Muscle layer of duodenum (tissue), 2 donors: Measurements from ENCODE around the gene PARVG.
A peak's percentile ranks its signal among the peaks of the same experiment; 100 is the strongest.

Experiments used
- H3K27ac ChIP-seq: one replicate; pipeline ENCODE4 v1.7.0; 2013; ENCODE audit warnings: mild to moderate bottlenecking, low read length
- H3K27me3 ChIP-seq: one replicate; pipeline ENCODE4 v1.7.0; 2013; ENCODE audit warnings: low read depth, mild to moderate bottlenecking, control low read depth, low read length
- H3K36me3 ChIP-seq, 2 donors: one replicate each; pipeline ENCODE4 v1.7.0; 2013; ENCODE audit warnings: low read length in 2 of 2, control low read depth in 1 of 2, mild to moderate bottlenecking in 1 of 2; ENCODE audit not compliant: insufficient read depth in 2 of 2, control insufficient read depth in 1 of 2
- H3K4me1 ChIP-seq, 2 donors: one replicate each; pipeline ENCODE4 v1.7.0; 2013; ENCODE audit warnings: low read length in 2 of 2, mild to moderate bottlenecking in 2 of 2, control low read depth in 1 of 2, moderate library complexity in 1 of 2; ENCODE audit not compliant: insufficient read depth in 2 of 2, control insufficient read depth in 1 of 2
- H3K4me3 ChIP-seq, 2 donors: one replicate each; pipeline ENCODE4 v1.7.0; 2013; ENCODE audit warnings: low read length in 2 of 2, low read depth in 1 of 2, mild to moderate bottlenecking in 1 of 2
- H3K9me3 ChIP-seq, 2 donors: one replicate each; pipeline ENCODE4 v1.7.0; 2013; ENCODE audit warnings: low read length in 2 of 2, control low read depth in 1 of 2, mild to moderate bottlenecking in 1 of 2; ENCODE audit not compliant: control insufficient read depth in 1 of 2
- donor health status: healthy.

The PARVG gene

DNA sequence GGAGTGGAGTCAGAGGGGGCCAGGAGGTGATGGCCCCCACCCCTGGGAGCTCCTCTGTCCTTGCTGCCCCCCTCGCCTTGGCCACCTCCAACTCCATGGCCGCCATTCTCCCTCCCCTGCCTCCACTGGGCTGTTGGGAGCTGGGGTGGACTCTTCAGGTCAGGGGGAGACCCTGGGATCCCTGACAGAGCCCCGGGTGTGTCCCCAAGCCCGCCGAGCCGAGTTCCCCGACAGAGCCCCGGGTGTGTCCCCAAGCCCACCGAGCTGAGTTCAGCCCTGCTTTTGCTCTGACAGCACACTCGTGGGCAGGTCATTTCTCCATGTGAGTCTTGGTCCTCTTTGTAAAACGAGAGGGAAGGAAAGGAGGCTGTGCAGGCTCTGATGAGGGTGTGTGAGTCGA lies 13.2 kb upstream of the PARVG start:
- H3K4me3 ChIP-seq, result no peak overlapping the region
- no peaks in the 10 kb centered on the region for H3K36me3 ChIP-seq
- H3K27me3 ChIP-seq, result no peaks in the 10 kb centered on the region
- H3K27ac ChIP-seq, result no peak overlapping the region
- H3K9me3 ChIP-seq, result no peaks in the 10 kb centered on the region
- H3K4me1 ChIP-seq, result no peaks in the 10 kb centered on the region

DNA sequence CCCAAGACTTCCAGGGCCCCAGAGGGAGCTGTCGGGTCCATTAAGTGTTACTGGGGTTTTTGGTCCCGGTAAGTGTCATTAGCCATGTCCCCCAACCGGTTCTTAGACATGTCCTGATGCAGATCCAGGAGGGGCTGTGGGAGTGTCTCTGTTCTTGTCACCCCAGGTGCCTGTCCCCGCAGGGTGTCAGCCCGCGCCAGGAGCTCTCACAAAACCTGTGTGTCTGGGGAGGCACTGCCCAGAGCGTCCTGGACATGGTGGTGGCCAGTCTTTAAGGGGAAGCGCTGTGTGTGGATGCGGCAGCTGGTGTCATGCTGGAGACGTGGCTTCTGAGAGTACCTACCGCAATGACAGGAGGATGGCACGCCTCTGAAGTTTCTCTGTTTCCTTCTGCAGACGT lies 12.5 kb upstream of the PARVG start:
- Histone ChIP-seq H3K4me1 (no peaks in the 10 kb centered on the region), H3K27ac (no peak overlapping the region), H3K9me3 (no peaks in the 10 kb centered on the region), H3K27me3 (no peaks in the 10 kb centered on the region), H3K36me3 (no peaks in the 10 kb centered on the region), H3K4me3 (no peak overlapping the region)

DNA sequence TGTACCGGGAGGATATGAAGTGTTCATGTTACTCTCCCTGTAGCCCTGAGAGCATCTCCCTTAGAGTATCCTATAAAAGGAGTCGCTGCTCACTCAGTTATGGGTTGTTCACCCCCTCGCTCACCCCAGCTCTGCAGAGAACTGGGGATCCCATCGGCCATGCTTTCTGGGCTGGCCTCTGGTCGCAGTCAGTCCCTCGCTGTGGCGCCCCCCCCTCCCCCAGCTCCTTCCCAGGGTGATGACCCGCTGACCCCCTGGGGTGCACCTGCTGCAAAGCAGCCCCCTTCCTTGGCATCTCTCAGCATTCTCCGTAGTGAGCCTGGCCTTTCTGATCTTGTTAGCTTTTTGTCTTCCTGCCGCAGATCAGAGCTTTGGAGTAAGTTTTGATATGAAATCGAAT lies 10.3 kb upstream of the PARVG start:
- Histone ChIP-seq H3K4me1 (no peaks in the 10 kb centered on the region), H3K27me3 (no peaks in the 10 kb centered on the region), H3K27ac (no peak overlapping the region), H3K36me3 (no peaks in the 10 kb centered on the region), H3K9me3 (no peaks in the 10 kb centered on the region), H3K4me3 (no peak overlapping the region)

DNA sequence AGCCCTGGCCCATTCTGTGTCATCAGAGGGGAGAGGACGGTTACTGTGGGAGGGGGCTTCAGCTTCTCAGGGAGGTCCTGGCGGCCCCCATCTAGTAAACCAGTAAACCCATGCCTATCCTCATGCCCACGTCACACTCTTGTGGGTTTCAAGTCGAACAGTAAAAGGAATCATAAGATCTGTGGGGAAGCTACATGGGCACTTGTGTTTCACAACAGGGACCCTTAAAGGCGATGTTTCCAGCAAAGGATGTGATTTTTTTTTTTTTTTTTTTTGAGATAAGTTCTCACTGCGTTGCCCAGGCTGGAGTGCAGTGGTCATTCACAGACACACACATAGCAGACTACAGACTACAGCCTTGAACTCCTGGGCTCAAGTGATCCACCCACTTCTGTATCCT lies 9.2 kb upstream of the PARVG start:
- H3K36me3 ChIP-seq, result no peaks in the 10 kb centered on the region
- no peak overlapping the region for H3K4me3 ChIP-seq
- H3K4me1 ChIP-seq, result no peaks in the 10 kb centered on the region
- no peaks in the 10 kb centered on the region for H3K9me3 ChIP-seq
- H3K27me3 ChIP-seq, result no peaks in the 10 kb centered on the region
- H3K27ac ChIP-seq, result no peak overlapping the region

DNA sequence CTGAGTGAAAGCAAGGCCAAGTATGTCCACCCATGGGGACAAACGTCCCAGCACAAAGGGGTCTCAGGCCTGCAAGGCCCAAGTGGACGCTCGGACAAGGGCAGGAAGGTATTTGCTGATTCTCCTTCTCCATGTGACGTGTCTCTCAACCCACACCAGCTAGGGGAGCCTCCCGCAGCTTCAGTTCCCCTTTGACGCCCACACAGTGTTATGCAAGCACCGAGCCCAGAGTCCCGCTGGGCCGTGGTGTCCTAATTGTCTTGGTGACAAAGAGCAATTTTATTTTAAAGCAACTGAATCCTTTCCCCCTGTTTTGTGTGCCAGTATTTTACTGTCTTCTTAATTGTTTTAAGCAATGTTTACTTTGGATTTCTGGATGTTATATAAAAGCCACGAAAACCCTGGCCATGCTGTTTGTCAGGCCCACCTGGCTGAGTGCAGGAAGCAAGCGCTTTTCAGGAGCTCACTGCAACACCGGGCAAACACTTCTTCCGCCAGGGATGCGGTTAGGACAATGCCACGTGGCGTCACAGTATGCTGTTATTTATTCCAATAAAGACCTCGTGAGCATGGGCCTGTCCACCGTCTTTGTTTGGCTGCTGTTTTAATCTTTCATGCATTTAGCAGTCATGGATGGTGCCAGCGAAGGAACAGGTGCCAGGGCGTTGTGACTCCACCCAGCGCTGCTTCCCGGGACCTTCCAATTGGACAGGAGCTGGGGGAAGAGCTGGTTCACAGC lies 8.2 kb upstream of the PARVG start:
- Histone ChIP-seq H3K27ac (no peak overlapping the region), H3K27me3 (no peaks in the 10 kb centered on the region), H3K4me1 (no peaks in the 10 kb centered on the region), H3K36me3 (no peaks in the 10 kb centered on the region), H3K4me3 (no peak overlapping the region), H3K9me3 (no peaks in the 10 kb centered on the region)

DNA sequence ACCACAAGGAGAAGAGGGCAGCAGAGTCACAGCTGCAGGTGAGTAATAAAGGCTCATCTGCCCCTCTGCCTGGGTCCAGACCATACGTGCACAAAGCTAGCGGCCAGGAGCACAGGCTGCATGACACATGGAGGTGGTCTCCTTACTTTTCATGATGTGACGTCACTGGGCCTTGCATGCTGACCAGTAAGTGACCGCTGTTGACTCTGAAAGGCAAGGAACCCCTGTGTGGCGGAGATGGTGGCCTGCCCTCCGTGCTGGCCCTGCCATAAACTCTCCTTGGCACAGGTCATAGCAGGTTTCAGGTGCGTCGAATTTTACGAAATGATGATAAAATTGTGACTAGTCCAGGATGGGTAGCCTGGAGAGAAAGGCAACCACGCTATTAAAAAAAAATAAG lies 7.6 kb upstream of the PARVG start:
- H3K9me3 ChIP-seq, result no peaks in the 10 kb centered on the region
- H3K36me3 ChIP-seq, result no peaks in the 10 kb centered on the region
- H3K27me3 ChIP-seq, result no peaks in the 10 kb centered on the region
- H3K4me3 ChIP-seq, result no peak overlapping the region
- no peaks in the 10 kb centered on the region for H3K4me1 ChIP-seq
- H3K27ac ChIP-seq, result no peak overlapping the region

DNA sequence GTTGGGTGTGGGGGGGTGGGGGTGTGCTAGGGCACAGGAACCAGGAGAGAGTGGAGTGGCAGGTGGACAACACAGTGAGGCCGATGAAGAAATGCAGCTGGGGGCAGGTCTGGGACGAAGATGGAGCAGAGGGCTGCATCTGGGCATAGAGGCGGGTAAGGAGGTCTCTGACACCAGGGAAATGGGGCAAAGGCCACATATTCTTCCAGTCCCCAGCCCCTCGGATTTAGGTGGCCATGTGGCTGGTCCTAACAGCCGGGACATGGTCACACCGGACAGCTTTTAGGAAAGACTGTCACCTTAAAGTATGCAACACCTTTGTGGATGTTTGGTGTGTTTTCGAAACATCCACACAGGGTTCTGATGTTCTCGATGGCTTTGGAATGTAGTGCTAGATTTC lies 5.0 kb upstream of the PARVG start:
- Histone ChIP-seq H3K27me3 (no peaks in the 10 kb centered on the region), H3K36me3 (no peaks in the 10 kb centered on the region), H3K4me1 (no peaks in the 10 kb centered on the region), H3K9me3 (no peaks in the 10 kb centered on the region), H3K27ac (no peak overlapping the region), H3K4me3 (no peak overlapping the region)

DNA sequence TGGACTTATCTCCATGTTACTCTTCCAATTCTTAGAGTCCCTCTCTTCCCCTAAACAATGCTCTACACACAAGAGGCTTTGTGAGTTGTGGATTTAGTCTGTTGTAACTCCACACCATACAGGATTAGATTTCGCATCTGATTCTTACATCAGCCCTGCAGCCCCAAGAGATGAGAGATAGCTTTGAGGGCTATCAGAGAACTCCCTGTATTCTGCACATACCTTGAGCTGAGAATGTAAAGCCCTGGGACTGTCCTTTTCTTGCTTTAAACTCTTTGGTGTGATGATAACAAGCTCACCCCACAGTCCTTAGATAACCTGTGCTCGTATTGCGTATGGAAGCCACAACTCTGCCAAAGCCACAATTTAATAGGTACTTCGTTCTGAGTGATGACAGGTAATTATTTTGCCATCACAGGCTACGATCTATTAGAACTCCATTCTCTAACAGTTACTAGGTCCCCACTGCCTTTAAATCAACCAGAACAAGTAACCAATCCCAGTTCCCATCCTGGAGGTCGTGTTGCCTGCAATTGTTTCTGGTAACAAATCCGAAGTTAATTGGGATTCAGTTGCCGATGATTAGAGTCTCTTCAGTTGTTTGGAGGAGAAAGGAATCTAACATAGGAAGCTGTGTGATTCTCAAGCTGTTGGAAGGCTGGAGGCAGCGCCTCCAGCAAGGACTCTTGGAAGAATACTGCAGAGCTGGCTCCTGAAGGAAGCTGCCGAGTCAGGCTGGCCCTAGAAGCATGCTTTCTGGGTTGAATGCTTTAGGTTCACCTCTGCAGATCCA lies 1.3 kb upstream of the PARVG start:
- no peaks in the 10 kb centered on the region for H3K4me1 ChIP-seq
- H3K27me3 ChIP-seq, result no peaks in the 10 kb centered on the region
- H3K27ac ChIP-seq, result no peak overlapping the region
- H3K4me3 ChIP-seq, result no peak overlapping the region
- H3K36me3 ChIP-seq, result no peaks in the 10 kb centered on the region
- H3K9me3 ChIP-seq, result no peaks in the 10 kb centered on the region

DNA sequence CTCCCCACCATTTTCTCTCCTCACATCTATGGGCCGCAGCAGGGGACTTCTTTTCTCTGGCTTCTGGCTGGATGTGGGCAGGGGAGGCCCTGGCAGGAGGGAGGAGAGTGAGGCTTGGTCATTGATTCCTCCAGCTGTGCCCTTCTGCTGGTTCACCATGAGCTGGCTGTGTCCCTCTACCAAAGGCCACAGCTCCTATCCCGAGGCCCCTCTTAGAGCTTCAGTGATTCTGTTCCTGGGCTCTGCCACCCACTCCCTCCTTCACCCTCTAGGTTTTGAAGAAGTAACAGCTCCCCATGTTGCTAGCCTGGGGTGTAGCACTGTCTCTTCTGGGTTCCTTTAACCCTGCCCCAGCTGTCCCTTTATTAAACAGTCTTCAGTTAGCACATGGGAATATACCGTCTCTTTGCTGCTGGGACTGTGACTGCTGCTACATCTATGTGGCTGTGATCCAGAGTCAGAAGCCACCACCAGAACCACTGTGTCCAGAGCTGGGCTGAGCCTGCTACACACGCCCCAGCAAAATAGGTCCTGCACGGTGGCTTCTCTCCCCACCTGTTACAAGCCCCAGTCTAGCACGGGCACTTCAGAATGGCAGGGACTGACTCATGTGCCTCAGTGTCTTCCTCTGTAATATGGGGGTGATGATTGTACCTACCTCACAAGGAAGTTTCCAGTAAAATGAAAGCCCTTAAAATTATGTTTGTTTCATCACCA lies 578 bp upstream of the PARVG start:
- no peaks in the 10 kb centered on the region for H3K9me3 ChIP-seq
- no peak overlapping the region for H3K4me3 ChIP-seq
- H3K27me3 ChIP-seq, result no peaks in the 10 kb centered on the region
- no peaks in the 10 kb centered on the region for H3K4me1 ChIP-seq
- no peak overlapping the region for H3K27ac ChIP-seq
- no peaks in the 10 kb centered on the region for H3K36me3 ChIP-seq

DNA sequence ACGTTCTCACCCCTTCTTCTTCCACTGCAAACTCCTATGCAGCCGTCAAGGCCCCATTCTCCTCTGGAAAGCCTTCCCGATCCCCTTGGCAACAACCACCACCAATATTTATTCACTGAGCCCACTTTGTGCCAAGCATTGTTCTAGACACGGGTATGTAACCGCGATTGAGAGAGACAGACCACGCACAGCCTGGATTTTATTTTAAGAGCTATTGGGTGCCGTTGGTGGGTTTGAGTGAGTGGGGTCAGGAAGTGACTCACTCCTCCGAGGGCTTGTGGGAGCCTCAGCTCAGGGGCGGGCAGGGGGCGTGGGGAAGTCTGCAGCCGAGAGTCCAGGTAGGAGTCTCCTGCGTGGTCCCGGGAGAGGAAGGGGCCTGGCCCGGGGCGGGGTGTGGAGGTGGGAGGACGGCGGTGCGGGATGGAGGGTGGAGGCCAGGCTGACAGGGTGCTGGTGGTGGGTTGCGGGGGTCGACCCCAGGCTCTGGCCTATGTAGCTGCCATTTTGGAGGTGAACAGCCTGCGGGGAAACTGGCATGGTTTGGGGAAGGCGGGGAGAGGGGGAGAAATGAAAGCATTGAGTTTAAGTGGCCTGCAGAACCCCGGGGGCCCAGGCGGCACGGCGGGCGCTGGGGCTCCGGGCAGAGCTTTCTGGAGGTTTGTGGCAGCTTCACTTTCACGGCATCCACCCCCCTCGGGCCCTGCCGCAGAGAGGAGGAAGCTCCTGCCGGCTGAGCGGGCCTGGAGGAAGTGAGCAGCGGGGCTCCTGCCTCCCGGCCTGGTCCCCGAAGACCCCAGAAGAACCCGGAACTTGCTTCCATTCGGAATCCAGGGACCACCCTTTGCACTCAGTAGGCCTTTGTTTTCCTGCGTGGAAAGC lies 547 bp downstream of the PARVG start:
- Histone ChIP-seq H3K4me3 (peak overlapping the region; percentile 42 to 48), H3K27me3 (no peaks in the 10 kb centered on the region), H3K36me3 (no peaks in the 10 kb centered on the region), H3K9me3 (no peaks in the 10 kb centered on the region), H3K4me1 (no peaks in the 10 kb centered on the region), H3K27ac (peak overlapping the region; percentile 45)
